Breast epithelium (tissue), 3 donors: Measurements from ENCODE around the gene CTNNA2.

Source experiments
- CTCF ChIP-seq, 3 donors: fragments of 450-650 bp; IDR thresholded peaks; one replicate each; pipeline ENCODE4 v1.5.1; 2016 to 2017; ENCODE audit warnings: antibody characterized with exemption in 3 of 3, mild to moderate bottlenecking in 3 of 3, moderate library complexity in 3 of 3
- POLR2A ChIP-seq: fragments of 450-650 bp; IDR thresholded peaks from one replicate; pipeline ENCODE4 v1.6.1; 2016; ENCODE audit warnings: antibody characterized with exemption, mild to moderate bottlenecking, moderate library complexity
- POLR2AphosphoS5 ChIP-seq, 3 donors: sonication (generic); formaldehyde crosslinking; IDR thresholded peaks; one replicate each; pipeline ENCODE4 v1.6.1; 2017; ENCODE audit warnings: antibody characterized with exemption in 3 of 3

DNA sequence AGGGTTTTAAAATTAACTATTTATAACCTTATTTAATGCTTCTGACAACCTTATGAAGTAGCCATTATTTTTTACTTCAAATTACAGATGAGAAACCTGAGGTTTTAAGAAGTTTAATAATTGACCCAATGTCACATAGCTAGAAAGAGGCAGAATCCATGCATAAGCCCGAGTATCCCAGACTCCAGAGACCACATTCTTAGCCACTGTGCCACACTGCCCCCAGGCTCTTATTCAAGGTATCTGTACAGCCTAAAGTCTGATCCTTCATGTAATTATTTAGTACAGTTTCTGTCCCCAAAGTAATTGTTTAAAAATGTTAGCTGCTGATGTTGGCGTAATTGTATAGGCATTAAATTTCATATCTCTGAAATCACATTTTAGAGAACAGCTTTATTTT, 916.4 kb downstream of the CTNNA2 start:
- no peak for TF ChIP-seq CTCF (IDR thresholded peaks at IDR 0.05)
- no peak for TF ChIP-seq POLR2AphosphoS5 (IDR thresholded peaks at IDR 0.05)
- TF ChIP-seq POLR2A: no peak
